ENCODE measurements around the gene DNAJB9. TPM values are rescaled to one million over a fixed set of nuclear protein-coding genes. Genes with fewer than 3 reads are reported as not detected.

The DNAJB9 gene
- total and polyA plus RNA-seq, 9 of the 15 experiments (the other 6 are each of a cell fraction or from before 2014, with no cell fraction given), result 4.3 to 34.2 (median 9.6) TPM

DNA sequence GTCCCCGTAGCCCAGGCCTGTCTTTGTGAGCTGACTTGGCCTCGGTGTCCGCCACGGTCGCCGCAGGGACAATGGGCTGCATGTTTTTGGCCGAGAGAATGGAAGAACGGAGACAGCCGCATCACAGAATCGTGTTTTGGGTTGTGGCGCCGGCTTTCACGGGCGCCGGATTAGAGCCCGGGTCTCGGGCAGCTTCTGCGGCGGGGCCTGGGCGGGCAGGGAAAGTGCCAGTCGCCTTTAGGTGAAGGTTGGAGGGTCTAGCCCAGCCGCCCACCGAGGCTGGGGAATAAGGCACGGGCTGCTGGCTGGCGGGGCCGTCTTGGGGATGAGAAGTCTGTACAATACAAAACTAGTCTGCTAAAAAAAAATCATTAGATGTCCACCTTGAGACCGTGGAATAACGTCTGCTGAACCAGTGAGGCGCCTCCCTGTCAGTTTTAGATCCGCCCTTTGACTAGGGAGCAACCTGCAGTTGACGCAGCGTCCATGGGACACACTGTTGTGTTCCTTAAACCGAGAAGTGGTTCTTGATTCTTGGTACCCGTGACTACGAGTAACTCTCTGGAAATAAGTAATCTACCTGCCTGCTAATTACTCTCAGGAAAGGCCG is 577 bp downstream of the DNAJB9 start (continued):
- no peak for TF ChIP-seq ZNF146 (CRISPR knock-in tag; IDR thresholded peaks at IDR 0.05; ENCODE audit: unreplicated experiment)
- 0 out of 2 replicates have a peak, but pooled peaks have one; percentile 33 for TF ChIP-seq GTF2A2 (tag; IDR thresholded peaks at IDR 0.05)
- TF ChIP-seq NR1H2 (CRISPR knock-in tag; IDR thresholded peaks at IDR 0.05), result no peak; the same call in 1 of the 2 replicates
- TF ChIP-seq JUND (IDR thresholded peaks at IDR 0.05; ENCODE audit: borderline replicate concordance, low read depth, low read length), result no peak
- 0 out of 3 replicates have a peak, but pooled peaks have one; percentile 26 for TF ChIP-seq JUND (tag; IDR thresholded peaks at IDR 0.05; ENCODE audit: borderline replicate concordance, low read depth, low read length)
- no peak for TF ChIP-seq MAFG (tag; conservative IDR thresholded peaks at IDR 0.05)
- TF ChIP-seq, protein P1, sequence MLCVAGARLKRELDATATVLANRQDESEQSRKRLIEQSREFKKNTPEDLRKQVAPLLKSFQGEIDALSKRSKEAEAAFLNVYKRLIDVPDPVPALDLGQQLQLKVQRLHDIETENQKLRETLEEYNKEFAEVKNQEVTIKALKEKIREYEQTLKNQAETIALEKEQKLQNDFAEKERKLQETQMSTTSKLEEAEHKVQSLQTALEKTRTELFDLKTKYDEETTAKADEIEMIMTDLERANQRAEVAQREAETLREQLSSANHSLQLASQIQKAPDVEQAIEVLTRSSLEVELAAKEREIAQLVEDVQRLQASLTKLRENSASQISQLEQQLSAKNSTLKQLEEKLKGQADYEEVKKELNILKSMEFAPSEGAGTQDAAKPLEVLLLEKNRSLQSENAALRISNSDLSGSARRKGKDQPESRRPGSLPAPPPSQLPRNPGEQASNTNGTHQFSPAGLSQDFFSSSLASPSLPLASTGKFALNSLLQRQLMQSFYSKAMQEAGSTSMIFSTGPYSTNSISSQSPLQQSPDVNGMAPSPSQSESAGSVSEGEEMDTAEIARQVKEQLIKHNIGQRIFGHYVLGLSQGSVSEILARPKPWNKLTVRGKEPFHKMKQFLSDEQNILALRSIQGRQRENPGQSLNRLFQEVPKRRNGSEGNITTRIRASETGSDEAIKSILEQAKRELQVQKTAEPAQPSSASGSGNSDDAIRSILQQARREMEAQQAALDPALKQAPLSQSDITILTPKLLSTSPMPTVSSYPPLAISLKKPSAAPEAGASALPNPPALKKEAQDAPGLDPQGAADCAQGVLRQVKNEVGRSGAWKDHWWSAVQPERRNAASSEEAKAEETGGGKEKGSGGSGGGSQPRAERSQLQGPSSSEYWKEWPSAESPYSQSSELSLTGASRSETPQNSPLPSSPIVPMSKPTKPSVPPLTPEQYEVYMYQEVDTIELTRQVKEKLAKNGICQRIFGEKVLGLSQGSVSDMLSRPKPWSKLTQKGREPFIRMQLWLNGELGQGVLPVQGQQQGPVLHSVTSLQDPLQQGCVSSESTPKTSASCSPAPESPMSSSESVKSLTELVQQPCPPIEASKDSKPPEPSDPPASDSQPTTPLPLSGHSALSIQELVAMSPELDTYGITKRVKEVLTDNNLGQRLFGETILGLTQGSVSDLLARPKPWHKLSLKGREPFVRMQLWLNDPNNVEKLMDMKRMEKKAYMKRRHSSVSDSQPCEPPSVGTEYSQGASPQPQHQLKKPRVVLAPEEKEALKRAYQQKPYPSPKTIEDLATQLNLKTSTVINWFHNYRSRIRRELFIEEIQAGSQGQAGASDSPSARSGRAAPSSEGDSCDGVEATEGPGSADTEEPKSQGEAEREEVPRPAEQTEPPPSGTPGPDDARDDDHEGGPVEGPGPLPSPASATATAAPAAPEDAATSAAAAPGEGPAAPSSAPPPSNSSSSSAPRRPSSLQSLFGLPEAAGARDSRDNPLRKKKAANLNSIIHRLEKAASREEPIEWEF (CRISPR knock-in tag; IDR thresholded peaks at IDR 0.05), result no peak
- no peak for TF ChIP-seq MCM7 (IDR thresholded peaks at IDR 0.05)
- TF ChIP-seq, protein P2, sequence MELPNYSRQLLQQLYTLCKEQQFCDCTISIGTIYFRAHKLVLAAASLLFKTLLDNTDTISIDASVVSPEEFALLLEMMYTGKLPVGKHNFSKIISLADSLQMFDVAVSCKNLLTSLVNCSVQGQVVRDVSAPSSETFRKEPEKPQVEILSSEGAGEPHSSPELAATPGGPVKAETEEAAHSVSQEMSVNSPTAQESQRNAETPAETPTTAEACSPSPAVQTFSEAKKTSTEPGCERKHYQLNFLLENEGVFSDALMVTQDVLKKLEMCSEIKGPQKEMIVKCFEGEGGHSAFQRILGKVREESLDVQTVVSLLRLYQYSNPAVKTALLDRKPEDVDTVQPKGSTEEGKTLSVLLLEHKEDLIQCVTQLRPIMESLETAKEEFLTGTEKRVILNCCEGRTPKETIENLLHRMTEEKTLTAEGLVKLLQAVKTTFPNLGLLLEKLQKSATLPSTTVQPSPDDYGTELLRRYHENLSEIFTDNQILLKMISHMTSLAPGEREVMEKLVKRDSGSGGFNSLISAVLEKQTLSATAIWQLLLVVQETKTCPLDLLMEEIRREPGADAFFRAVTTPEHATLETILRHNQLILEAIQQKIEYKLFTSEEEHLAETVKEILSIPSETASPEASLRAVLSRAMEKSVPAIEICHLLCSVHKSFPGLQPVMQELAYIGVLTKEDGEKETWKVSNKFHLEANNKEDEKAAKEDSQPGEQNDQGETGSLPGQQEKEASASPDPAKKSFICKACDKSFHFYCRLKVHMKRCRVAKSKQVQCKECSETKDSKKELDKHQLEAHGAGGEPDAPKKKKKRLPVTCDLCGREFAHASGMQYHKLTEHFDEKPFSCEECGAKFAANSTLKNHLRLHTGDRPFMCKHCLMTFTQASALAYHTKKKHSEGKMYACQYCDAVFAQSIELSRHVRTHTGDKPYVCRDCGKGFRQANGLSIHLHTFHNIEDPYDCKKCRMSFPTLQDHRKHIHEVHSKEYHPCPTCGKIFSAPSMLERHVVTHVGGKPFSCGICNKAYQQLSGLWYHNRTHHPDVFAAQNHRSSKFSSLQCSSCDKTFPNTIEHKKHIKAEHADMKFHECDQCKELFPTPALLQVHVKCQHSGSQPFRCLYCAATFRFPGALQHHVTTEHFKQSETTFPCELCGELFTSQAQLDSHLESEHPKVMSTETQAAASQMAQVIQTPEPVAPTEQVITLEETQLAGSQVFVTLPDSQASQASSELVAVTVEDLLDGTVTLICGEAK (IDR thresholded peaks at IDR 0.05), result no peak
- TF ChIP-seq, protein P2 (CRISPR knock-in tag; IDR thresholded peaks at IDR 0.05), result no peak
- TF ChIP-seq FOXM1 (IDR thresholded peaks at IDR 0.05; ENCODE audit: low read depth), result no peak
- TF ChIP-seq FOXM1 (CRISPR knock-in tag; IDR thresholded peaks at IDR 0.05; ENCODE audit: low read depth), result 0 out of 2 replicates have a peak, but pooled peaks have one; percentile 43
- TF ChIP-seq TEAD4 (IDR thresholded peaks at IDR 0.05; ENCODE audit: low read length), result peak; percentile 20; the same call in 1 of the 2 replicates
- TF ChIP-seq TEAD4 (CRISPR knock-in tag; IDR thresholded peaks at IDR 0.05; ENCODE audit: borderline replicate concordance), result no peak; the same call in 1 of the 2 replicates
- TF ChIP-seq OTX1 (CRISPR knock-in tag; IDR thresholded peaks at IDR 0.05), result peak; percentile 80

All from K562 (cell line).